CD1c-positive myeloid dendritic cell (primary cell): ENCODE results near the gene KLRC3.
A peak's percentile ranks its signal among the peaks of the same experiment; 100 is the strongest.
"Not testable (repeated sequence)": the region's sequence is repeated elsewhere in the genome, so short reads cannot be mapped to it uniquely, and the experiment has no call there.

Experiments
- DNase-seq: peaks from one replicate; pipeline ENCODE4 v3.0.0-alpha.2; 2016; ENCODE audit errors: extremely low spot score

The KLRC3 gene

GRCh38 chr12:10369557-10370415 is 50.6 kb downstream of the KLRC3 start:
- DNase-seq: no peak

DNA sequence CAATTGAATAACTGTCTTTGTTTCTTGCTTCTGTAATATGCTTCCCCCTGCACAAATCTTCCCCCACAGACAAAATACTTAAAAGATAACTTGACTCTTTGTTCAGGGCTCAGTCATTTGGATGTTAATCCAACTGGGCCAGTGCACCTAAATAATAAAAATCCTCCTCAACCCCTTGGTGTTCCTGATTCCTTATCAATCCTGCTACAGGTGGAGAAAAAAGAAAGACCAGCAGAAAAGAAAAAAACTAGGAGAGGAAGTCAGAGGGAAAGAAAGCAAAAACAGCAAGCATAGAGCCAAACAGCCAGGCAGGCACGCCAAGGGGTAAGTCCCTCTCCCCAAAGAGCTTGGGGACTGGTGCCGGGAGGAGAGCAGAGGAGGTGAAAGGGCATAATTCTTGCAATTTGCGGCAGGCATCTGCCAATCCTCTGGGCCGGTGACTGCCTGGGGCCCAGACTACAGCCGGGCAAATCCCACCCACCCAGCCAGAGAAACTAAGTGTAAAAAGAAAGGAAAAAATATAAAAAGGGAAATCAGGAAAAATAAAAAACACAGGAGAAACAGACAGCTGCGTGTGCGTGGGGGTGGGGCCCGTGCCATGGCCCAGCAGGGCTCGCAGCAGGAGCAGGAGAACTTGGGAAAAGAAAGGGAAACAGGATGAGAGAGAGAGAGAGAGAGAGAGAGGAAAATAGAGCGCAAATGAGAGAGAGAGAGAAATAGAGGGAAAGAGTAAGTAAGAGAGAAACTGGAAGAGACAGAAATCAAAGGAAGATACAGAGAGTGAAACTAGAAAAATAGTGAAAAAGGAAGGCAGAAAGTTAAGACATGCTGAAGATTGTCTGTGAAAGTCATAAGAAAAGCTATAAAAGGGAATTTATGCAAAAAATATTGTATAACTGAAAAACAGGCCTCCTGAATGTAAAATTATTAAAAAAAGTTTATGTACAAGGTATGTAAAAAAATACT is 51.9 kb downstream of the KLRC3 start:
- no peak for DNase-seq

- not testable (repeated sequence) for DNase-seq
These were observed 52.7 kb downstream of the KLRC3 start for GRCh38 chr12:10367714-10368113.

GRCh38 chr12:10366875-10367274 is 53.5 kb downstream of the KLRC3 start:
- DNase-seq: peak; percentile 18

- DNase-seq: peak; percentile 11
These were observed 54.5 kb downstream of the KLRC3 start for GRCh38 chr12:10365696-10366405.

DNA sequence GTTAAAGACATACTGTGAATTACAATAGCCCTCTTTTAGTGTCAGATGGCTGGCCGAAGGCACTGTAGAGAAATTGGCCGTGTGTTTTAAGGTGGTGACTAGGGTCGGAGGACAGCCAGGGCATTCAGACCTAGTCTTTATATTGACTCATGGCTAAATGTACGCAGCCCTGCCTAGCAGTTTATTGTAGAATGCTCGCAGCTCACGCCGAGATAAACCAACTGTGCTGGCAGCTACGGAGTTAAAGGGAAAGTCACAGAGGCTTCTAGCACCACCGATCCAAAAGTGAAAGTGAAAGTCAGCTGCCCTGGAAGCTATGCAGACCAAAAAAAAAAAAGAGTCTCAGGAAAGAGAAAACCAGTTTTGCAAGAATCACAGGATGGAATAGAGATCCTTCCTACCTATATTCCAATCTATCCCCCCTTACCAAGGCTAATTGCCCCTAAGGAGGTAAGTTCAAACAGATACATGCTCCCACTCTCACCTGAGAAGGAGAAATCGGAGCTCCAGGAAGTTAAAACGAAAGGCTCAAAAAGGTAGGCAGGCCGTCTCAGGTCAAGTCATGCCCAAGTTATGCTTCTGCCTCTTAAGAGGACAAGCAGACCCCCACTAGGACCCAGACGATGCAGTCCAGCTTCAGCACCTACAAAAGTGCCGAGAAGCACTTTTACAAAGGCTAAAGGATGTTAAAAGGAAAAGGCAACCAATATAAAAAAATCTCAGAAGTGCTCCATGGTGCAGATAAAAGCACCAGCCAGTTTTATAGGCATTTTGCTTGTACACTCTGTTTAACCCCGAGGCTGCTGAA is 55.4 kb downstream of the KLRC3 start:
- DNase-seq: peak; percentile 70

GRCh38 chr12:10363914-10364814 is 56.2 kb downstream of the KLRC3 start:
- DNase-seq: peak; percentile 41

DNA sequence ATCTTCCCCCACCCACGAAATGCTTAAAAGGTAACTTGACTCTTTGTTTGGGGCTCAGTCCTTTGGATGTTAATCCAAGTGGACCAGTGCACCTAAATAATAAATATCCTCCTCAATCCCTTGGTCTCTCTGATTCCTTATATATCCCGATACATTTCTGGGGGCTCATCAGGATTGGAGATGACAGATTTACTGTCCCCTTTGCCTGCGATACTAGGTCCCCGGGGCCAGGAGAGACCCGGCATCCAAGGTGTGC is 56.8 kb downstream of the KLRC3 start:
- DNase-seq: no peak

DNA sequence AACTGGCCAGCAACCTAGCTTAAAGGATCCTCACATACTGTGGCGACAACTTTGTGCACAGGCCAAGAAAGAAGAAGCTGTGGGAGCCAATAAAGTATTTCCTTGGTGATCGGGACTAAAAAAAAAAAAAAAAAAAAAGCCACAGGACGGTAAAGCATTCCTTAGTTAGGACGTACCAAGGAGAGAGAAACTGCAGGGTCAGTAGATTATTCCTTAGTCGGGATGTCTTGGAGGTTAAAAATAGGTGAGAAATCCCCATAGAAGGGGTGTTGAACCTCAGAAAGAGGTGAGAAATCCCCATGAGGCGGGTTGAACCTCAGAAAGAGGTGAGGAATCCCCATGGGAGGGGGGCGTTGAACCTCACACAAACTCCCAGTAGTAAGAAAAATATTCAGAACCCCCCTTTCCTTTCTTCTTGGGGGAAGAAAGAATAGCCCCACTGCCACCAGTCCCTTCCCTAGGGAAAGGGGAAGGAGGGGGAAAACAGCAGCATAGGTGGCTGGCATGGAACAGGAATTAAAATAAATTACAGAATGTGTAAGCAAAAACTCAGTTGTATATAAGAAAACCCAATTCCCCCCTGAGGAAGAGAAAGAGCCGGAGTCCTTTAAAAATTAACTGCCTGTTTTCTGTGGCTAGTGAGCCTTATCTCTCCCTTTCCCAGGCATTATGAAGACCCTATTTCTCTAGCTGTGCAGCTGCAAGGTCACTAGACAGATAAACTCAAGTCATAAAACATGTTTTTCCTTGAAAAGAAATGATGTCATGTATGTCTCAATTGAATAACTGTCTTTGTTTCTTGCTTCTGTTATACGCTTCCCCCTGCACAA is 57.4 kb downstream of the KLRC3 start:
- peak; percentile 15 for DNase-seq

DNA sequence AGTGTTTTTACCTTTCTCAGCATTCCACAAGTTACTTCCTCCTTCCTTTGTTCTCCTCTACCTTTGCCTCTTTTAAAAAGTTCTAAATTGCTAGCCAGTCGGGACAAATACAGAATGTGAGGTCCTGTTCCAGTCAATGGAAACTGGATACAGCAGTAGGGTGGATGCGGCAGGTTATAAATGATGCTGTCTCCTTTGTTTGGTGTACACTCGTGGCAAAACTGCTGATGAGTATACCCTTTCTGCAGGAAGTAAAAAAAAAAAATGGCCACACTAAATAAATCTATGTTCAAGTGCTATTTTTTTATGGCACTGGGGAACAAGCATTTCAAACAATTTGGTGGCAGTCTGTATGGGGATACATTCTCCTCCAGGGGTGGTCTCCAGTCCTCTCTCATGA is 58.1 kb downstream of the KLRC3 start:
- no peak for DNase-seq
